ENCODE measurements around the gene RNF144A. TPM values are rescaled to one million over a fixed set of nuclear protein-coding genes. Genes with fewer than 3 reads are reported as not detected.
A peak's percentile ranks its signal among the peaks of the same experiment; 100 is the strongest.

Gene RNF144A
- total RNA-seq, 1 experiment from 2014 or later = 13.6 TPM

GRCh38 chr2:6915399-6915798, 1.8 kb upstream of the RNF144A start (continued):
- TF ChIP-seq ZBTB43 (CRISPR knock-in tag; IDR thresholded peaks at IDR 0.05) (no peak), PRRX2 (CRISPR knock-in tag; IDR thresholded peaks at IDR 0.05) (no peak), NFYB (CRISPR knock-in tag; conservative IDR thresholded peaks at IDR 0.05; ENCODE audit: low read depth) (no peak), KAT7 (CRISPR knock-in tag; IDR thresholded peaks at IDR 0.05; ENCODE audit: borderline replicate concordance) (no peak)

GRCh38 chr2:6916224-6916623, 988 bp upstream of the RNF144A start:
- H3K4me1 Mint-ChIP-seq = peaks cover 32% of the 10 kb centered on the region
- no peak for ATAC-seq
- peak overlapping the region; percentile 66 for H3K4me3 Mint-ChIP-seq
- H3K27ac Mint-ChIP-seq = no peak overlapping the region
- H3K9me3 Mint-ChIP-seq = no peaks in the 10 kb centered on the region
- no peak for DNase-seq (ENCODE audit: low spot score)
- peaks cover 28% of the 10 kb centered on the region for H3K27me3 Mint-ChIP-seq (ENCODE audit: low read depth)
- POLR2A ChIA-PET = no interaction called here
- CTCF ChIA-PET = interaction anchor here (0.6 to 2.5 kb wide), 10 partner anchors 11 to 118 kb away, joined by 3 to 12 read pairs (median 3); no protein-coding TSS in a partner anchor
- no peaks in the 10 kb centered on the region for H3K36me3 Mint-ChIP-seq
- TF ChIP-seq AR (CRISPR knock-in tag; IDR thresholded peaks at IDR 0.05) = no peak
- TF ChIP-seq E2F4 (CRISPR knock-in tag; IDR thresholded peaks at IDR 0.05; ENCODE audit: borderline replicate concordance, low read depth) = no peak
- no peak for TF ChIP-seq CDX4 (CRISPR knock-in tag; IDR thresholded peaks at IDR 0.05; ENCODE audit: borderline replicate concordance)

GRCh38 chr2:6916736-6917070, 509 bp upstream of the RNF144A start:
- ATAC-seq = peak; percentile 56; the same call in 1 of the 2 replicates
- Mint-ChIP-seq H3K9me3 (no peaks in the 10 kb centered on the region), H3K36me3 (no peaks in the 10 kb centered on the region), H3K27ac (no peak overlapping the region), H3K4me1 (peaks cover 34% of the 10 kb centered on the region), H3K4me3 (peak overlapping the region; percentile 66), H3K27me3 (ENCODE audit: low read depth) (peaks cover 28% of the 10 kb centered on the region)
- no peak for DNase-seq (ENCODE audit: low spot score)
- no peak for TF ChIP-seq ZMAT4 (CRISPR knock-in tag; IDR thresholded peaks at IDR 0.05)
- TF ChIP-seq ELF4 (CRISPR knock-in tag; IDR thresholded peaks at IDR 0.05; ENCODE audit: low read depth) = no peak
- no peak for TF ChIP-seq JAZF1 (CRISPR knock-in tag; IDR thresholded peaks at IDR 0.05)
- TF ChIP-seq MXD4 (CRISPR knock-in tag; IDR thresholded peaks at IDR 0.05; ENCODE audit: borderline replicate concordance) = no peak
- no peak for TF ChIP-seq ESRRA (CRISPR knock-in tag; IDR thresholded peaks at IDR 0.05; ENCODE audit: borderline replicate concordance)
- no peak for TF ChIP-seq ZNF121 (CRISPR knock-in tag; IDR thresholded peaks at IDR 0.05)
- TF ChIP-seq AR (CRISPR knock-in tag; IDR thresholded peaks at IDR 0.05) = no peak
- no peak for TF ChIP-seq NR2C2 (CRISPR knock-in tag; IDR thresholded peaks at IDR 0.05)
- no peak for TF ChIP-seq SP1 (CRISPR knock-in tag; conservative IDR thresholded peaks at IDR 0.05)
- TF ChIP-seq ZNF671 (CRISPR knock-in tag; IDR thresholded peaks at IDR 0.05) = no peak
- no peak for TF ChIP-seq ZNF512 (CRISPR knock-in tag; IDR thresholded peaks at IDR 0.05; ENCODE audit: borderline replicate concordance)
- CTCF ChIA-PET = interaction anchor here (0.6 to 2.5 kb wide), 10 partner anchors 11 to 117 kb away, joined by 3 to 12 read pairs (median 3); no protein-coding TSS in a partner anchor
- POLR2A ChIA-PET = no interaction called here
